GM19240 (cell line): ENCODE measurements around the gene KAT8.
"Not testable (repeated sequence)": the region's sequence is repeated elsewhere in the genome, so short reads cannot be mapped to it uniquely, and the experiment has no call there.

Source experiments
- DNase-seq: peaks from one replicate; pipeline ENCODE4 v3.0.0; 2011; ENCODE audit warnings: low spot score; ENCODE audit not compliant: insufficient read length

The KAT8 gene

GRCh38 chr16:31131416-31131815 is 14.0 kb downstream of the KAT8 start:
- DNase-seq = no peak

GRCh38 chr16:31131841-31132271 is 14.4 kb downstream of the KAT8 start:
- DNase-seq = no peak

GRCh38 chr16:31132303-31132979 is 15.0 kb downstream of the KAT8 start:
- no peak for DNase-seq

- no peak for DNase-seq
These were observed 15.6 kb downstream of the KAT8 start for GRCh38 chr16:31133046-31133501.

GRCh38 chr16:31134091-31134571 is 16.7 kb downstream of the KAT8 start:
- no peak for DNase-seq

GRCh38 chr16:31134625-31135534 is 17.4 kb downstream of the KAT8 start:
- no peak for DNase-seq

GRCh38 chr16:31135535-31136286 is 18.2 kb downstream of the KAT8 start, which contains the start of gene PRSS8:
TSS of gene PRSS8 (minus strand) at chr16:31135727. CDS start at chr16:31135498, 229 bp downstream.
- no peak for DNase-seq

- DNase-seq = no peak
These were observed 18.8 kb downstream of the KAT8 start for GRCh38 chr16:31136287-31136662.

- DNase-seq = not testable (repeated sequence)
These were observed 19.5 kb downstream of the KAT8 start for GRCh38 chr16:31136822-31137499.

- DNase-seq = no peak
These were observed 21.4 kb downstream of the KAT8 start for GRCh38 chr16:31138621-31139578.

GRCh38 chr16:31141071-31141469 is 23.6 kb downstream of the KAT8 start:
- not testable (repeated sequence) for DNase-seq

GRCh38 chr16:31141489-31142108 is 24.1 kb downstream of the KAT8 start:
- no peak for DNase-seq

- peak; percentile 100 for DNase-seq
These were observed 24.9 kb downstream of the KAT8 start for GRCh38 chr16:31142109-31143010.

GRCh38 chr16:31143011-31143693 is 25.7 kb downstream of the KAT8 start:
- no peak for DNase-seq

- DNase-seq = no peak
These were observed 26.3 kb downstream of the KAT8 start for GRCh38 chr16:31143694-31144148.

GRCh38 chr16:31144418-31144817 is 27.0 kb downstream of the KAT8 start:
- not testable (repeated sequence) for DNase-seq

GRCh38 chr16:31145398-31145990 is 28.0 kb downstream of the KAT8 start:
- DNase-seq = no peak
